HepG2 (cell line): ENCODE data around the gene ANKRD65. TPM values are rescaled to one million over a fixed set of nuclear protein-coding genes. Genes with fewer than 3 reads are reported as not detected.
A peak's percentile ranks its signal among the peaks of the same experiment; 100 is the strongest.

Experiments
- ATAC-seq: fragments of 200-7000 bp; cut with Tn5 transposase; 3 replicates; pipeline ENCODE4 v1.9.1; 2020; ENCODE audit warnings: mild to moderate bottlenecking, moderate library complexity
- BruUV-seq: library from RNA; stranded (reverse); fragments of 400-500 nt; replicated peaks from 2 replicates; lab custom pipeline; 2021; lab: Mats Ljungman, UMichigan
- CTCF ChIA-PET: fragments of 300-600 bp; formaldehyde crosslinking; extraction: SDS; loops from one replicate; lab custom pipeline; 2021; ENCODE audit warnings: low total read pairs, inconsistent platforms, low intra/inter-chr PET ratio; lab: Yijun Ruan, JAX
- POLR2A ChIA-PET: fragments of 350-600 bp; sonication (Branson Sonifier 250); formaldehyde crosslinking; loops from one replicate; lab custom pipeline; 2020; ENCODE audit warnings: antibody characterized with exemption, inconsistent platforms; lab: Yijun Ruan, JAX
- DNase-seq: peaks from one replicate; pipeline ENCODE4 v3.0.0-alpha.2; 2015; ENCODE audit warnings: low spot score
- FAIRE-seq: peaks from 3 replicates; lab custom pipeline; 2011; peaks lifted over from hg19 to GRCh38; lab: Jason Lieb, UNC
- H2AFZ ChIP-seq: one replicate; pipeline ENCODE4 v1.6.1; 2011; ENCODE audit warnings: low read length, inconsistent platforms
- H3K27ac ChIP-seq: fragments of 300-600 bp; 3 replicates; pipeline ENCODE4 v1.8.0; 2011; ENCODE audit warnings: mixed run types, mild to moderate bottlenecking, mixed read lengths, low read length, inconsistent platforms; ENCODE audit not compliant: insufficient read depth; ENCODE audit errors: extremely low read length
- H3K27me3 ChIP-seq, 2 experiments: fragments of 200-600 bp in 1 of 2; 2 replicates in 1 of 2; 3 replicates in 1 of 2; pipeline versions ENCODE4 v1.6.0 to v1.8.0; 2011; ENCODE audit warnings: low read length in 2 of 2, mild to moderate bottlenecking in 2 of 2, moderate library complexity in 2 of 2, inconsistent platforms in 1 of 2; ENCODE audit not compliant: insufficient read depth in 2 of 2, control insufficient read depth in 1 of 2
- H3K36me3 ChIP-seq, 2 experiments: fragments of 200-600 bp in 1 of 2; replicated peaks in 1 of 2; 2 replicates in 1 of 2; 3 replicates in 1 of 2; pipeline versions ENCODE4 v1.5.1 to v1.8.0; 2011; ENCODE audit warnings: low read length in 2 of 2, inconsistent platforms in 1 of 2; ENCODE audit not compliant: insufficient read depth in 2 of 2, control insufficient read depth in 1 of 2
- H3K4me1 ChIP-seq: 2 replicates; pipeline ENCODE4 v1.5.1; 2012; ENCODE audit warnings: low read length, inconsistent platforms; ENCODE audit not compliant: insufficient read depth
- H3K4me2 ChIP-seq: 2 replicates; pipeline ENCODE4 v1.6.0; 2011; ENCODE audit warnings: low read depth, low read length, inconsistent platforms
- H3K4me3 ChIP-seq, 3 experiments: fragments of 200-600 bp in 1 of 3; sonication (generic), shearing (Covaris generic) in 1 of 3; replicated peaks in 1 of 3; 2 replicates each; pipeline ENCODE4 v1.5.1; 2011 to 2016; ENCODE audit warnings: low read length in 3 of 3, inconsistent platforms in 2 of 3, low read depth in 2 of 3, mild to moderate bottlenecking in 2 of 3, control low read depth in 1 of 3, mixed read lengths in 1 of 3; ENCODE audit not compliant: insufficient read depth in 1 of 3
- H3K79me2 ChIP-seq: one replicate; pipeline ENCODE4 v1.6.1; 2011; ENCODE audit warnings: low read length, inconsistent platforms; ENCODE audit not compliant: insufficient read depth
- H3K9ac ChIP-seq: 2 replicates; pipeline ENCODE4 v1.6.0; 2011; ENCODE audit warnings: mild to moderate bottlenecking, low read depth, low read length, inconsistent platforms; ENCODE audit not compliant: insufficient read depth
- H3K9me3 ChIP-seq: 2 replicates; pipeline ENCODE4 v1.5.1; 2012; ENCODE audit warnings: mild to moderate bottlenecking, low read length
- H4K20me1 ChIP-seq: 2 replicates; pipeline ENCODE4 v1.6.0; 2011; ENCODE audit warnings: inconsistent platforms, mild to moderate bottlenecking, low read length, moderate library complexity; ENCODE audit not compliant: insufficient read depth
- AKAP8 ChIP-seq: sonication (generic); formaldehyde crosslinking; IDR thresholded peaks from 2 replicates; pipeline ENCODE4 v1.5.1; 2020; ENCODE audit warnings: mild to moderate bottlenecking, missing genetic modification reagents
- MAFG ChIP-seq: sonication (generic); formaldehyde crosslinking; IDR thresholded peaks from 2 replicates; pipeline ENCODE4 v1.5.1; 2020; ENCODE audit warnings: mild to moderate bottlenecking, missing genetic modification reagents
- MBD4 ChIP-seq: IDR thresholded peaks from 2 replicates; pipeline ENCODE4 v1.6.1; 2012; ENCODE audit warnings: low read length, inconsistent platforms, borderline replicate concordance
- MIXL1 ChIP-seq: IDR thresholded peaks from 2 replicates; pipeline ENCODE4 v1.6.1; 2016
- PHF8 ChIP-seq: sonication (generic); formaldehyde crosslinking; IDR thresholded peaks from 2 replicates; pipeline ENCODE4 v1.5.0; 2020; ENCODE audit warnings: missing genetic modification reagents
- RAD21 ChIP-seq: fragments of 450-650 bp; formaldehyde crosslinking; IDR thresholded peaks from 2 replicates; pipeline ENCODE4 v1.5.0; 2020; ENCODE audit warnings: mild to moderate bottlenecking
- YEATS2 ChIP-seq: sonication (generic); formaldehyde crosslinking; IDR thresholded peaks from 2 replicates; pipeline ENCODE4 v1.4.0; 2020; ENCODE audit warnings: missing genetic modification reagents, borderline replicate concordance
- ZNF224 ChIP-seq: sonication (generic); formaldehyde crosslinking; IDR thresholded peaks from 2 replicates; pipeline ENCODE4 v1.5.0; 2020; ENCODE audit warnings: mild to moderate bottlenecking, missing genetic modification reagents
- ZNF232 ChIP-seq: sonication (generic); formaldehyde crosslinking; IDR thresholded peaks from 2 replicates; pipeline ENCODE4 v1.4.0; 2020; ENCODE audit warnings: missing genetic modification reagents, borderline replicate concordance
- ZNF432 ChIP-seq: sonication (generic); formaldehyde crosslinking; IDR thresholded peaks from 2 replicates; pipeline ENCODE4 v1.5.0; 2020; ENCODE audit warnings: missing genetic modification reagents, mild to moderate bottlenecking, borderline replicate concordance
- ZNF891 ChIP-seq: sonication (generic); formaldehyde crosslinking; IDR thresholded peaks from 2 replicates; pipeline ENCODE4 v1.5.0; 2020; ENCODE audit warnings: mild to moderate bottlenecking, missing genetic modification reagents
- WGBS: methylation state at CpG from one replicate; pipeline ENCODE4 v1.1.6; 2017; ENCODE audit warnings: low lambda C conversion rate; 5-methylcytosine and 5-hydroxymethylcytosine counted together
- in situ Hi-C: cut with HindIII; loops from 2 replicates; pipeline ENCODE4 v1.10.0; 2017; ENCODE audit warnings: low pct_unique_long_range_greater_than_20kb; ENCODE audit not compliant: extremely low pct_ligation_motif_present
- intact Hi-C: fragments of 100-400 bp; cut with micrococcal nuclease; formaldehyde crosslinking; loops from one replicate; pipeline ENCODE4 v1.10.0; 2022; ENCODE audit not compliant: unreplicated experiment
- polyA plus RNA-seq, 8 experiments: library from polyadenylated mRNA; depleted of rRNA in 3 of 8; stranded (reverse) in 7 of 8; unstranded in 1 of 8; fragments of >200 nt; fragmentation: Illumina TruSeq in 4 of 8; extraction: Trizol in 4 of 8; gene quantifications; 2 replicates each; pipeline versions ENCODE4 v1.2.1 to v1.2.3, GENCODE V29; 2011 to 2016; ENCODE audit warnings: low read depth in 4 of 8, missing spikeins in 1 of 8, mixed read lengths in 1 of 8; ENCODE audit not compliant: insufficient read depth in 1 of 8
- total RNA-seq, 5 experiments: library from RNA; depleted of rRNA; stranded (reverse); fragments of >200 nt; fragmentation: Illumina TruSeq; extraction: Trizol; gene quantifications; 2 replicates each; pipeline ENCODE4 v1.2.3, GENCODE V29; 2016; ENCODE audit warnings: low read depth in 1 of 5
- TF ChIP-seq, protein P1 (sequence below): sonication (generic); formaldehyde crosslinking; IDR thresholded peaks from 2 replicates; pipeline ENCODE4 v1.4.0; 2020; ENCODE audit warnings: mild to moderate bottlenecking, missing genetic modification reagents
- TF ChIP-seq, protein P2 (sequence below): sonication (generic); formaldehyde crosslinking; conservative IDR thresholded peaks from 2 replicates; pipeline ENCODE4 v1.4.0; 2020; ENCODE audit warnings: missing genetic modification reagents
- TF ChIP-seq, protein P3 (sequence below): sonication (generic); formaldehyde crosslinking; IDR thresholded peaks from 2 replicates; pipeline ENCODE4 v1.5.0; 2020; ENCODE audit warnings: missing genetic modification reagents, mild to moderate bottlenecking, borderline replicate concordance
- TF ChIP-seq, protein P4 (sequence below): sonication (generic); formaldehyde crosslinking; IDR thresholded peaks from 2 replicates; pipeline ENCODE4 v1.4.0; 2020; ENCODE audit warnings: missing genetic modification reagents, borderline replicate concordance

Gene ANKRD65
- total and polyA plus RNA-seq, 2 of the 13 experiments (the other 11 are each of a cell fraction or from before 2014, with no cell fraction given): 12.1 to 30.1 TPM

DNA sequence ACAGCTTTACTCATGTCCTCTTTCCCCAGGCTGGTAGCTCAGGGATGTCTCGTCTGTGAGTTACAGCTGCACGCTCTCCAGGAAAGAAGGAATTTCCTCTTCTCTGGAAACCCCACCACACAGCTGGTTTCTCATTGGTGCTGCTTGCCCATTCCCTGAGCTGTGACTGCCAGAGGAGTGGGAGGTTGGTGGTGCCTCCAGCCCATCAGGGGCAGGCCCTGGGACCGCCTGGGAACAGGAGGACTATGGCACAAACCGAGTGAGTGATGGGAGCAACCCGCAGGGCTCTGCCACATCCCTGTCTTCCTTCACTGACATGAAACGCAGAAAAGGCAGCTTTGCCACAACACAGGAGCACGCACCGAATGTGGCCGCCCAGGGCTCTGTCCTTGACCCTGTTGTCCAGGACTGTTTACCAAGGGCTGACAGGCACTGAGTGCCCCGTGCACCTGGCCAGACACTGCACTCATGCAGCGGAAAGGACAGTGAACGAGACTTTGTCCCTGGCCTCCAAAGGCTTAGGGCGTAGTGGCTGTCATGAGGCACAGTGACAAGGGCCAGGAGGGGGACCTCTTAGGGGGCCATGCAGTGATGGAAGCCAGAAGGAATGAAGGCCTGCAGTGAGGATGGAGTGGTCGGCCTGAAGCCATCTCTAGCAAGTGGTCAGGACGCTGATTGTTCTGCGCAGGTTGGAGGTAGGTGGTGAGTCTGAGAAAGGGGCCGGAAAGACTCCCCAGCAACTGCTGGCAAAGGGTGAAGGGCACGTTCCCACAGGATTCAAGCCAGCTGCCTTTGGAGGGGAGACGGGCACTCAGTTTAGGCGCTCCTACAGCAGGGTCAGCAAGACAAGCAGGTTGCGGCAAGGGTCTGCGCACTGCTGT is 20.3 kb downstream of the ANKRD65 start (continued):
- TF ChIP-seq YEATS2 (CRISPR knock-in tag) (peak; percentile 86; the same call in 1 of the 2 replicates), MIXL1 (CRISPR knock-in tag) (peak; percentile 88), MBD4 (no peak), ZNF891 (CRISPR knock-in tag) (0 out of 2 replicates have a peak, but pooled peaks have one; percentile 17), RAD21 (CRISPR knock-in tag) (peak; percentile 36; the same call in 1 of the 2 replicates), MAFG (CRISPR knock-in tag) (no peak)
- TF ChIP-seq, protein P1, sequence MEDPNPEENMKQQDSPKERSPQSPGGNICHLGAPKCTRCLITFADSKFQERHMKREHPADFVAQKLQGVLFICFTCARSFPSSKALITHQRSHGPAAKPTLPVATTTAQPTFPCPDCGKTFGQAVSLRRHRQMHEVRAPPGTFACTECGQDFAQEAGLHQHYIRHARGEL (CRISPR knock-in tag): no peak

DNA sequence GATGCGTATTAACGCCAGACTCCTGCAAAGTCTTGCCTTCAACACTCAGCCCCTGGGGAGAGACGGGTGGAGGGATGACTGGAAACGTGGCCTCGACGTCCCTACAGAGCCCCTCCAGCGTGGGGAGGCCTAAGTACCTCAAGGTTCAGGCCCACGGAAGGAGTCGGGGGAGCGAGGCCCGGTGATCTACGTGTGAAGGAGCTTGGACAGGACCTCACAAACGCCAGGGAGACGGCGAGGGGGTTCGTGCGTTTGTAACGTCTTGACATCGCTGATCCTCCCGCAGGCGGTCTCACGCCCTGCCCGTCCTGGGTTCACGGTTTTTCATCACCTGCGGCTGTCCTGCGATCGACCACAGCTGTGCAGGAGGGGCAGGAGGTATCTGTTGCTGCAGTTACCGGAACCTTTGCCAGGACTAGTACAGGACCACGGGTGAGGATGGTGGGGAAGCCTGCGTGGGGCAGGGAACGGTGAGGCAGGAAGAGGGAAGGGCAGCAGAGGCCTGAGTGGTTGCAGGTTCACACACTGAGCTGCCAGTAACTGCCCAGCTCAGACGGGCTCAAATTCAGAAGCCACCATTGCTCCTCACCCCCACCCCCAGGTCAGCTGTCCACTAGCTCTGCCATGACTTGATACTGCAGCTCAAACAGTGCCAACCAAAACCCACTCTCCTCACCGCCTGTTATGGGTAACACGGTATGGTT is 21.1 kb downstream of the ANKRD65 start:
- Histone ChIP-seq H3K79me2 (peaks cover 45% of the 10 kb centered on the region), H3K9ac (peak overlapping the region; percentile 90), H3K27me3 (no peaks in the 10 kb centered on the region), H2AFZ (no peak overlapping the region), H3K4me3 (peak overlapping the region; percentile 75 to 95 (median 89)), H3K4me2 (peak overlapping the region; percentile 94), H3K36me3 (peaks cover 10 to 42% of the 10 kb centered on the region in 2 experiments; a peak in 4 of 5 replicates), H3K4me1 (peaks cover 56% of the 10 kb centered on the region), H3K27ac (peak overlapping the region; percentile 85), H3K9me3 (no peaks in the 10 kb centered on the region), H4K20me1 (peaks cover 17% of the 10 kb centered on the region)
- WGBS: 4% methylated on average over 19 of the region's 34 CpGs
- intact Hi-C loops (loop anchor here (2.0 kb wide), 1 partner anchor 23 kb away; no protein-coding TSS in a partner anchor), in situ Hi-C loops (loop anchor here (5.0 kb wide), 1 partner anchor 37 kb away; the partner anchor contains the start of gene VWA1)
- ChIA-PET POLR2A (interaction anchor here (0.7 to 12.4 kb wide), 15 partner anchors 8 to 111 kb away, joined by 3 to 355 read pairs (median 15); partner anchors contain the start of genes ANKRD65, ATAD3A, AURKAIP1 and DVL1), CTCF (no interaction called here)
- ATAC-seq (peak; percentile 0; the same call in 2 of the 3 replicates), DNase-seq (no peak), FAIRE-seq (no peak)
- BruUV-seq: no TSS peak
- no peak for TF ChIP-seq ZNF224
- no peak for TF ChIP-seq ZNF232
- TF ChIP-seq PHF8 (CRISPR knock-in tag): 0 out of 2 replicates have a peak, but pooled peaks have one; percentile 1
- TF ChIP-seq, protein P2, sequence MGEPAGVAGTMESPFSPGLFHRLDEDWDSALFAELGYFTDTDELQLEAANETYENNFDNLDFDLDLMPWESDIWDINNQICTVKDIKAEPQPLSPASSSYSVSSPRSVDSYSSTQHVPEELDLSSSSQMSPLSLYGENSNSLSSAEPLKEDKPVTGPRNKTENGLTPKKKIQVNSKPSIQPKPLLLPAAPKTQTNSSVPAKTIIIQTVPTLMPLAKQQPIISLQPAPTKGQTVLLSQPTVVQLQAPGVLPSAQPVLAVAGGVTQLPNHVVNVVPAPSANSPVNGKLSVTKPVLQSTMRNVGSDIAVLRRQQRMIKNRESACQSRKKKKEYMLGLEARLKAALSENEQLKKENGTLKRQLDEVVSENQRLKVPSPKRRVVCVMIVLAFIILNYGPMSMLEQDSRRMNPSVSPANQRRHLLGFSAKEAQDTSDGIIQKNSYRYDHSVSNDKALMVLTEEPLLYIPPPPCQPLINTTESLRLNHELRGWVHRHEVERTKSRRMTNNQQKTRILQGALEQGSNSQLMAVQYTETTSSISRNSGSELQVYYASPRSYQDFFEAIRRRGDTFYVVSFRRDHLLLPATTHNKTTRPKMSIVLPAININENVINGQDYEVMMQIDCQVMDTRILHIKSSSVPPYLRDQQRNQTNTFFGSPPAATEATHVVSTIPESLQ: no peak
- TF ChIP-seq AKAP8 (CRISPR knock-in tag): no peak; the same call in 1 of the 2 replicates
- TF ChIP-seq, protein P3, sequence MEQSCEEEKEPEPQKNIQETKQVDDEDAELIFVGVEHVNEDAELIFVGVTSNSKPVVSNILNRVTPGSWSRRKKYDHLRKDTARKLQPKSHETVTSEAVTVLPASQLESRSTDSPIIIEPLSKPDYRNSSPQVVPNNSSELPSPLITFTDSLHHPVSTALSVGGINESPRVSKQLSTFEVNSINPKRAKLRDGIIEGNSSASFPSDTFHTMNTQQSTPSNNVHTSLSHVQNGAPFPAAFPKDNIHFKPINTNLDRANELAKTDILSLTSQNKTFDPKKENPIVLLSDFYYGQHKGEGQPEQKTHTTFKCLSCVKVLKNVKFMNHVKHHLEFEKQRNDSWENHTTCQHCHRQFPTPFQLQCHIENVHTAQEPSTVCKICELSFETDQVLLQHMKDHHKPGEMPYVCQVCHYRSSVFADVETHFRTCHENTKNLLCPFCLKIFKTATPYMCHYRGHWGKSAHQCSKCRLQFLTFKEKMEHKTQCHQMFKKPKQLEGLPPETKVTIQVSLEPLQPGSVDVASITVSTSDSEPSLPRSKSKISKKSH: 0 out of 2 replicates have a peak, but pooled peaks have one; percentile 39
- TF ChIP-seq ZNF432: peak; percentile 52; the same call in 1 of the 2 replicates
- TF ChIP-seq, protein P4, sequence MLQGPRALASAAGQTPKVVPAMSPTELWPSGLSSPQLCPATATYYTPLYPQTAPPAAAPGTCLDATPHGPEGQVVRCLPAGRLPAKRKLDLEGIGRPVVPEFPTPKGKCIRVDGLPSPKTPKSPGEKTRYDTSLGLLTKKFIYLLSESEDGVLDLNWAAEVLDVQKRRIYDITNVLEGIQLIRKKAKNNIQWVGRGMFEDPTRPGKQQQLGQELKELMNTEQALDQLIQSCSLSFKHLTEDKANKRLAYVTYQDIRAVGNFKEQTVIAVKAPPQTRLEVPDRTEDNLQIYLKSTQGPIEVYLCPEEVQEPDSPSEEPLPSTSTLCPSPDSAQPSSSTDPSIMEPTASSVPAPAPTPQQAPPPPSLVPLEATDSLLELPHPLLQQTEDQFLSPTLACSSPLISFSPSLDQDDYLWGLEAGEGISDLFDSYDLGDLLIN (CRISPR knock-in tag): no peak
